ENCODE results near the gene E2F1.

Gene E2F1

GRCh38 chr20:33686100-33686983 lies at the start of gene E2F1:
E2F1 (minus strand) TSS chr20:33686385; CDS start chr20:33686264, 121 bp downstream.
- DNase-seq, result peak; percentile 98

- peak; percentile 33 for DNase-seq
Measured at GRCh38 chr20:33733654-33734576, 47.7 kb upstream of the E2F1 start.

- no peak for DNase-seq
Measured at GRCh38 chr20:33732166-33732970, 46.2 kb upstream of the E2F1 start.

- DNase-seq, result peak; percentile 96
Measured at GRCh38 chr20:33731693-33732165, 45.5 kb upstream of the E2F1 start, which contains the start of gene ZNF341. ZNF341 (plus strand) TSS chr20:33731996; CDS start chr20:33732022, 26 bp downstream.

GRCh38 chr20:33730946-33731692 lies 44.9 kb upstream of the E2F1 start:
- no peak for DNase-seq

- no peak for DNase-seq
Measured at GRCh38 chr20:33729101-33729500, 42.9 kb upstream of the E2F1 start.

GRCh38 chr20:33728463-33728862 lies 42.3 kb upstream of the E2F1 start:
- no peak for DNase-seq

GRCh38 chr20:33727806-33728205 lies 41.6 kb upstream of the E2F1 start:
- DNase-seq, result no peak

- no peak for DNase-seq
Measured at GRCh38 chr20:33727115-33727479, 40.9 kb upstream of the E2F1 start.

GRCh38 chr20:33725607-33726264 lies 39.6 kb upstream of the E2F1 start:
- no peak for DNase-seq

GRCh38 chr20:33724439-33725094 lies 38.4 kb upstream of the E2F1 start:
- no peak for DNase-seq

GRCh38 chr20:33721391-33722140 lies 35.4 kb upstream of the E2F1 start:
- no peak for DNase-seq

- peak; percentile 98 for DNase-seq
Measured at GRCh38 chr20:33719989-33720709, 34.0 kb upstream of the E2F1 start, which contains the start of gene PXMP4. PXMP4 (minus strand) TSS chr20:33720310; CDS start chr20:33720207, 103 bp downstream.

GRCh38 chr20:33719277-33719988 lies 33.2 kb upstream of the E2F1 start:
- DNase-seq, result no peak

- DNase-seq, result no peak
Measured at GRCh38 chr20:33716498-33716897, 30.3 kb upstream of the E2F1 start.

GRCh38 chr20:33713865-33714367 lies 27.7 kb upstream of the E2F1 start:
- no peak for DNase-seq

GRCh38 chr20:33711446-33711738 lies 25.2 kb upstream of the E2F1 start:
- DNase-seq, result no peak

Measured in eye (tissue), 1 donor.